H9 (cell line): Measurements from ENCODE around the gene CCDC28A. TPM values are rescaled to one million over a fixed set of nuclear protein-coding genes. Genes with fewer than 3 reads are reported as not detected.

Experiments
- DNase-seq: peaks from one replicate; pipeline ENCODE4 v3.0.0-alpha.2; 2017
- H2AFZ ChIP-seq: one replicate; pipeline ENCODE4 v1.6.1; 2013; ENCODE audit warnings: mild to moderate bottlenecking, low read length, control low read depth, moderate library complexity
- H2AK5ac ChIP-seq: 2 replicates; pipeline ENCODE4 v1.6.1; 2013; ENCODE audit warnings: low read length, control low read depth, mixed read lengths; ENCODE audit not compliant: insufficient read length
- H2BK120ac ChIP-seq: one replicate; pipeline ENCODE4 v1.6.1; 2013; ENCODE audit warnings: low read depth, mild to moderate bottlenecking, low read length, control low read depth, inconsistent platforms; ENCODE audit not compliant: poor library complexity, severe bottlenecking
- H2BK12ac ChIP-seq: 2 replicates; pipeline ENCODE4 v1.6.1; 2013; ENCODE audit warnings: low read length, control low read depth, mixed read lengths, low read depth; ENCODE audit not compliant: insufficient read length
- H2BK15ac ChIP-seq: 2 replicates; pipeline ENCODE4 v1.6.1; 2013; ENCODE audit warnings: low read depth, low read length, control low read depth
- H2BK20ac ChIP-seq: one replicate; pipeline ENCODE4 v1.6.1; 2013; ENCODE audit warnings: low read depth, mild to moderate bottlenecking, low read length, control low read depth, inconsistent platforms; ENCODE audit not compliant: poor library complexity, severe bottlenecking
- H2BK5ac ChIP-seq: 2 replicates; pipeline ENCODE4 v1.6.1; 2013; ENCODE audit warnings: low read length, control low read depth, mixed read lengths; ENCODE audit not compliant: insufficient read length
- H3K14ac ChIP-seq: 2 replicates; pipeline ENCODE4 v1.6.1; 2013; ENCODE audit warnings: low read length, control low read depth; ENCODE audit not compliant: insufficient read depth
- H3K18ac ChIP-seq: 2 replicates; pipeline ENCODE4 v1.6.1; 2013; ENCODE audit warnings: low read depth, mild to moderate bottlenecking, mixed read lengths, low read length, control low read depth; ENCODE audit not compliant: insufficient read length
- H3K23ac ChIP-seq: 2 replicates; pipeline ENCODE4 v1.6.1; 2013; ENCODE audit warnings: low read length, control low read depth, mixed read lengths, low read depth; ENCODE audit not compliant: insufficient read length
- H3K23me2 ChIP-seq: 2 replicates; pipeline ENCODE4 v1.6.1; 2013; ENCODE audit warnings: low read depth, mild to moderate bottlenecking, mixed read lengths, low read length, control low read depth; ENCODE audit not compliant: insufficient read length, poor library complexity, severe bottlenecking
- H3K27ac ChIP-seq: 2 replicates; pipeline ENCODE4 v1.5.1; 2013; ENCODE audit warnings: low read length, control low read depth, mixed read lengths, low read depth; ENCODE audit not compliant: insufficient read length
- H3K27me3 ChIP-seq: 2 replicates; pipeline ENCODE4 v1.6.1; 2013; ENCODE audit warnings: low read length, control low read depth, inconsistent platforms; ENCODE audit not compliant: insufficient read depth
- H3K4ac ChIP-seq: 2 replicates; pipeline ENCODE4 v1.6.1; 2013; ENCODE audit warnings: low read depth, mild to moderate bottlenecking, control low read depth, inconsistent platforms, low read length, moderate library complexity
- H3K4me1 ChIP-seq: 2 replicates; pipeline ENCODE4 v1.6.1; 2013; ENCODE audit warnings: low read length, control low read depth, inconsistent platforms; ENCODE audit not compliant: insufficient read depth
- H3K4me2 ChIP-seq: 2 replicates; pipeline ENCODE4 v1.6.1; 2013; ENCODE audit warnings: low read length, control low read depth, mixed read lengths; ENCODE audit not compliant: insufficient read length, insufficient read depth
- H3K56ac ChIP-seq: 2 replicates; pipeline ENCODE4 v1.6.1; 2013; ENCODE audit warnings: low read depth, mild to moderate bottlenecking, mixed read lengths, low read length, control low read depth; ENCODE audit not compliant: insufficient read length
- H3K79me1 ChIP-seq: 2 replicates; pipeline ENCODE4 v1.6.1; 2013; ENCODE audit warnings: low read depth, mild to moderate bottlenecking, moderate library complexity, low read length, control low read depth, inconsistent platforms; ENCODE audit not compliant: insufficient read depth, poor library complexity, severe bottlenecking
- H3K79me2 ChIP-seq: 2 replicates; pipeline ENCODE4 v1.6.1; 2013; ENCODE audit warnings: low read length, control low read depth, inconsistent platforms; ENCODE audit not compliant: insufficient read depth
- H3K9ac ChIP-seq: 2 replicates; pipeline ENCODE4 v1.6.1; 2013; ENCODE audit warnings: low read length, control low read depth, mixed read lengths; ENCODE audit not compliant: insufficient read length; ENCODE audit errors: extremely low read depth
- H3K9me3 ChIP-seq: one replicate; pipeline ENCODE4 v1.6.1; 2013; ENCODE audit warnings: low read depth, low read length, inconsistent platforms; ENCODE audit not compliant: control insufficient read depth
- H3T11ph ChIP-seq: one replicate; pipeline ENCODE4 v1.6.1; 2013; ENCODE audit warnings: mild to moderate bottlenecking, low read length, control low read depth, inconsistent platforms
- H4K20me1 ChIP-seq: one replicate; pipeline ENCODE4 v1.6.1; 2013; ENCODE audit not compliant: control insufficient read depth, insufficient read length, insufficient read depth
- H4K5ac ChIP-seq: 2 replicates; pipeline ENCODE4 v1.6.1; 2013; ENCODE audit warnings: low read depth, mild to moderate bottlenecking, mixed read lengths, low read length, control low read depth; ENCODE audit not compliant: insufficient read length
- H4K8ac ChIP-seq: replicated peaks from 2 replicates; pipeline ENCODE4 v1.6.1; 2013; ENCODE audit warnings: low read length, control low read depth, mixed read lengths, low read depth; ENCODE audit not compliant: insufficient read length
- H4K91ac ChIP-seq: 2 replicates; pipeline ENCODE4 v1.6.1; 2013; ENCODE audit warnings: low read depth, mild to moderate bottlenecking, moderate library complexity, mixed read lengths, low read length, control low read depth; ENCODE audit not compliant: insufficient read length
- H3K27ac Mint-ChIP-seq, 3 experiments: 2 replicates in 2 of 3; 3 replicates in 1 of 3; pipeline ENCODE4 v1.8.0; 2020 to 2021; ENCODE audit warnings: mixed read lengths in 3 of 3, mild to moderate bottlenecking in 1 of 3, moderate library complexity in 1 of 3
- H3K27me3 Mint-ChIP-seq: 2 replicates; pipeline ENCODE4 v1.8.0; 2021; ENCODE audit warnings: low read depth, mild to moderate bottlenecking, moderate library complexity, mixed read lengths
- H3K36me3 Mint-ChIP-seq, 3 experiments: 2 replicates in 2 of 3; 3 replicates in 1 of 3; pipeline ENCODE4 v1.8.0; 2020 to 2021; ENCODE audit warnings: low read depth in 3 of 3, mixed read lengths in 3 of 3; ENCODE audit not compliant: insufficient read depth in 1 of 3
- H3K4me1 Mint-ChIP-seq, 2 experiments: 2 replicates each; pipeline ENCODE4 v1.8.0; 2020; ENCODE audit warnings: mixed read lengths in 2 of 2
- H3K4me3 Mint-ChIP-seq, 2 experiments: 2 replicates in 1 of 2; 3 replicates in 1 of 2; pipeline ENCODE4 v1.8.0; 2020 to 2021; ENCODE audit warnings: mild to moderate bottlenecking in 2 of 2, mixed read lengths in 2 of 2, moderate library complexity in 1 of 2
- H3K9me3 Mint-ChIP-seq, 2 experiments: 2 replicates in 1 of 2; 3 replicates in 1 of 2; pipeline ENCODE4 v1.8.0; 2020; ENCODE audit warnings: mild to moderate bottlenecking in 2 of 2, mixed read lengths in 2 of 2, moderate library complexity in 1 of 2
- WGBS: extraction: QIAGEN DNeasy Blood & Tissue Kit; methylation state at CpG from one replicate; pipeline ENCODE4 v1.1.7; 2013; ENCODE audit warnings: missing lambda C conversion rate, low lambda C conversion rate, mixed read lengths; ENCODE audit not compliant: insufficient read length; ENCODE audit errors: extremely low coverage; 5-methylcytosine and 5-hydroxymethylcytosine counted together
- total RNA-seq: library from RNA; stranded (reverse); gene quantifications from 2 replicates; pipeline ENCODE4 v1.2.1, GENCODE V29; 2021
- TF ChIP-seq, protein P1 (sequence below): fragments of 200-600 bp; sonication (generic); conservative IDR thresholded peaks from 3 replicates; pipeline ENCODE4 v1.8.0; 2021; ENCODE audit warnings: antibody characterized with exemption, mild to moderate bottlenecking

The CCDC28A gene
- total RNA-seq, 1 experiment from 2014 or later = 12.9 TPM

DNA sequence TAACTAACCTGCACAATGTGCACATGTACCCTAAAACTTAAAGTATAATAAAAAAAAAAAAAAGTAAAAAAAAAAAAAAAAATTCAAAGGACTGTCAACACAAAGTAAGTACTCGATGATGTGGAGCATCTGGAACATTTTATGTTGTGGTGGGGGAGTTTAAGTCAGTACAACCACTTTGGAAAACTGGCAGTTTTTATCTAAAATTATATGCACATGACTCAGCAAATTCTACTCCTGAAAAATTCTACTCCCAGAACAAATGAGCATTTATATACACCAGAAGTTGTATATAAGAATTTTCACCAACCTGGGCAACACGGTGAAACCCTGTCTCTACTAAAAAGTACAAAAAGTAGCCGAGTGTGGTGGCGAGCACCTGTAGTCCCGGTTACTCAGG, 36.9 kb upstream of the CCDC28A start:
- Histone ChIP-seq H3K23me2 (no peaks in the 10 kb centered on the region), H2BK120ac (no peak overlapping the region), H3K4me2 (no peak overlapping the region), H4K20me1 (no peaks in the 10 kb centered on the region), H2AFZ (no peak overlapping the region), H3K56ac (no peak overlapping the region), H3K79me2 (no peaks in the 10 kb centered on the region), H3K79me1 (no peaks in the 10 kb centered on the region), H4K8ac (no peak overlapping the region), H3K4ac (no peak overlapping the region), H2BK5ac (no peak overlapping the region), H3T11ph (no peak overlapping the region), H2BK12ac (no peak overlapping the region), H3K4me1 (no peaks in the 10 kb centered on the region), H2BK15ac (no peak overlapping the region), H3K27me3 (no peaks in the 10 kb centered on the region), H3K23ac (no peak overlapping the region), H3K9me3 (no peaks in the 10 kb centered on the region), H2AK5ac (no peak overlapping the region), H4K5ac (no peak overlapping the region), H3K18ac (no peak overlapping the region), H2BK20ac (no peak overlapping the region), H4K91ac (no peak overlapping the region), H3K27ac (no peak overlapping the region), H3K14ac (no peak overlapping the region), H3K9ac (no peak overlapping the region)
- TF ChIP-seq, protein P1, sequence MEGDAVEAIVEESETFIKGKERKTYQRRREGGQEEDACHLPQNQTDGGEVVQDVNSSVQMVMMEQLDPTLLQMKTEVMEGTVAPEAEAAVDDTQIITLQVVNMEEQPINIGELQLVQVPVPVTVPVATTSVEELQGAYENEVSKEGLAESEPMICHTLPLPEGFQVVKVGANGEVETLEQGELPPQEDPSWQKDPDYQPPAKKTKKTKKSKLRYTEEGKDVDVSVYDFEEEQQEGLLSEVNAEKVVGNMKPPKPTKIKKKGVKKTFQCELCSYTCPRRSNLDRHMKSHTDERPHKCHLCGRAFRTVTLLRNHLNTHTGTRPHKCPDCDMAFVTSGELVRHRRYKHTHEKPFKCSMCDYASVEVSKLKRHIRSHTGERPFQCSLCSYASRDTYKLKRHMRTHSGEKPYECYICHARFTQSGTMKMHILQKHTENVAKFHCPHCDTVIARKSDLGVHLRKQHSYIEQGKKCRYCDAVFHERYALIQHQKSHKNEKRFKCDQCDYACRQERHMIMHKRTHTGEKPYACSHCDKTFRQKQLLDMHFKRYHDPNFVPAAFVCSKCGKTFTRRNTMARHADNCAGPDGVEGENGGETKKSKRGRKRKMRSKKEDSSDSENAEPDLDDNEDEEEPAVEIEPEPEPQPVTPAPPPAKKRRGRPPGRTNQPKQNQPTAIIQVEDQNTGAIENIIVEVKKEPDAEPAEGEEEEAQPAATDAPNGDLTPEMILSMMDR = no peak
- Mint-ChIP-seq H3K36me3 (peaks cover 3 to 18% (median 6%) of the 10 kb centered on the region in 3 experiments; a peak in 6 of 7 replicates), H3K4me1 (peaks cover 3% of the 10 kb centered on the region in 2 experiments; a peak in 1 of 4 replicates), H3K9me3 (peaks cover 13 to 18% of the 10 kb centered on the region in 2 experiments), H3K4me3 (no peak overlapping the region), H3K27ac (no peak overlapping the region), H3K27me3 (no peaks in the 10 kb centered on the region; the same call in 1 of the 2 replicates)
- no CpG with 5 or more reads among the region's 5 CpGs for WGBS
- no peak for DNase-seq
